ENCODE results near the gene ACCSL.

The ACCSL gene

GRCh38 chr11:44029977-44030911 is 17.5 kb upstream of the ACCSL start:
- no peak for DNase-seq
- TF ChIP-seq GATA1 (IDR thresholded peaks at IDR 0.05; ENCODE audit: low read depth, low read length) (no peak), POLR2A (IDR thresholded peaks at IDR 0.05; ENCODE audit: low read length) (no peak)

GRCh38 chr11:44030996-44031395 is 16.8 kb upstream of the ACCSL start:
- TF ChIP-seq POLR2A (IDR thresholded peaks at IDR 0.05; ENCODE audit: low read length) = peak; percentile 36
- TF ChIP-seq GATA1 (IDR thresholded peaks at IDR 0.05; ENCODE audit: low read depth, low read length) = no peak

GRCh38 chr11:44031549-44031948 is 16.2 kb upstream of the ACCSL start:
- no peak for DNase-seq
- TF ChIP-seq POLR2A (IDR thresholded peaks at IDR 0.05; ENCODE audit: low read length) = no peak
- TF ChIP-seq GATA1 (IDR thresholded peaks at IDR 0.05; ENCODE audit: low read depth, low read length) = no peak

More at GRCh38 chr11:44030996-44031395, 16.8 kb upstream of the ACCSL start:
- no peak for DNase-seq

- no peak for TF ChIP-seq POLR2A (IDR thresholded peaks at IDR 0.05; ENCODE audit: low read length)
- no peak for TF ChIP-seq GATA1 (IDR thresholded peaks at IDR 0.05; ENCODE audit: low read depth, low read length)
- DNase-seq = no peak
Measured at GRCh38 chr11:44032299-44033085, 15.3 kb upstream of the ACCSL start.

- no peak for DNase-seq
- TF ChIP-seq GATA1 (IDR thresholded peaks at IDR 0.05; ENCODE audit: low read depth, low read length) (no peak), POLR2A (IDR thresholded peaks at IDR 0.05; ENCODE audit: low read length) (no peak)
Measured at GRCh38 chr11:44033411-44033850, 14.3 kb upstream of the ACCSL start.

GRCh38 chr11:44033856-44034255 is 13.9 kb upstream of the ACCSL start:
- DNase-seq = no peak
- TF ChIP-seq GATA1 (IDR thresholded peaks at IDR 0.05; ENCODE audit: low read depth, low read length) = no peak
- TF ChIP-seq POLR2A (IDR thresholded peaks at IDR 0.05; ENCODE audit: low read length) = no peak

- no peak for DNase-seq
- TF ChIP-seq GATA1 (IDR thresholded peaks at IDR 0.05; ENCODE audit: low read depth, low read length) = no peak
- TF ChIP-seq POLR2A (IDR thresholded peaks at IDR 0.05; ENCODE audit: low read length) = no peak
Measured at GRCh38 chr11:44034639-44035038, 13.1 kb upstream of the ACCSL start.

GRCh38 chr11:44036811-44037657 is 10.7 kb upstream of the ACCSL start:
- DNase-seq = peak; percentile 60 to 65
- TF ChIP-seq GATA1 (IDR thresholded peaks at IDR 0.05; ENCODE audit: low read depth, low read length) (no peak), POLR2A (IDR thresholded peaks at IDR 0.05; ENCODE audit: low read length) (no peak)

- no peak for DNase-seq
Measured at GRCh38 chr11:44037658-44037998, 10.2 kb upstream of the ACCSL start.

GRCh38 chr11:44043157-44043556 is 4.6 kb upstream of the ACCSL start:
- TF ChIP-seq POLR2A (IDR thresholded peaks at IDR 0.05; ENCODE audit: low read length) = no peak
- no peak for TF ChIP-seq GATA1 (IDR thresholded peaks at IDR 0.05; ENCODE audit: low read depth, low read length)
- no peak for DNase-seq

More at GRCh38 chr11:44037658-44037998, 10.2 kb upstream of the ACCSL start:
- TF ChIP-seq POLR2A (IDR thresholded peaks at IDR 0.05; ENCODE audit: low read length) = no peak
- no peak for TF ChIP-seq GATA1 (IDR thresholded peaks at IDR 0.05; ENCODE audit: low read depth, low read length)

GRCh38 chr11:44046182-44046581 is 1.6 kb upstream of the ACCSL start:
- TF ChIP-seq GATA1 (IDR thresholded peaks at IDR 0.05; ENCODE audit: low read depth, low read length) (no peak), POLR2A (IDR thresholded peaks at IDR 0.05; ENCODE audit: low read length) (no peak)
- no peak for DNase-seq

GRCh38 chr11:44047298-44047697 is 483 bp upstream of the ACCSL start:
- DNase-seq = no peak
- TF ChIP-seq GATA1 (IDR thresholded peaks at IDR 0.05; ENCODE audit: low read depth, low read length) = no peak
- TF ChIP-seq POLR2A (IDR thresholded peaks at IDR 0.05; ENCODE audit: low read length) = no peak

- TF ChIP-seq POLR2A (IDR thresholded peaks at IDR 0.05; ENCODE audit: low read length) = no peak
- TF ChIP-seq GATA1 (IDR thresholded peaks at IDR 0.05; ENCODE audit: low read depth, low read length) = no peak
- no peak for DNase-seq
Measured at GRCh38 chr11:44049832-44050231, 2.1 kb downstream of the ACCSL start.

All from erythroblast (primary cell).